Thyroid gland (tissue), 4 donors: ENCODE measurements around the gene SCP2D1. TPM values are rescaled to one million over a fixed set of nuclear protein-coding genes. Genes with fewer than 3 reads are reported as not detected.

Experiments
- DNase-seq, 2 donors: peaks; one replicate each; pipeline ENCODE4 v3.0.0-alpha.2; 2019
- H3K27ac ChIP-seq, 3 donors: fragments of 200-600 bp; sonication (generic); 1 replicate in 2 of 3; 2 replicates in 1 of 3; pipeline ENCODE4 v1.5.1; 2016 to 2019; ENCODE audit warnings: mild to moderate bottlenecking in 1 of 3, moderate library complexity in 1 of 3
- H3K27me3 ChIP-seq: fragments of 200-600 bp; sonication (generic); one replicate; pipeline ENCODE4 v1.5.1; 2019
- H3K36me3 ChIP-seq, 2 donors: fragments of 200-600 bp; sonication (generic); one replicate each; pipeline ENCODE4 v1.5.1; 2016 to 2019
- H3K4me1 ChIP-seq, 2 donors: fragments of 200-600 bp; sonication (generic); one replicate each; pipeline ENCODE4 v1.5.1; 2017 to 2019
- H3K4me3 ChIP-seq, 3 donors: fragments of 200-600 bp; sonication (generic); replicated peaks in 1 of 3; 1 replicate in 2 of 3; 2 replicates in 1 of 3; pipeline ENCODE4 v1.5.1; 2016; ENCODE audit warnings: mild to moderate bottlenecking in 1 of 3
- H3K9me3 ChIP-seq: fragments of 200-600 bp; sonication (generic); one replicate; pipeline ENCODE4 v1.5.1; 2017
- CTCF ChIP-seq, 6 experiments: fragments of 200-600 bp in 3 of 6; fragments of 450-650 bp in 3 of 6; sonication (generic) in 3 of 6; IDR thresholded peaks; one replicate each; pipeline ENCODE4 v1.5.1; 2016 to 2019; ENCODE audit warnings: antibody characterized with exemption in 6 of 6, mild to moderate bottlenecking in 2 of 6, inconsistent platforms in 1 of 6, moderate library complexity in 1 of 6
- POLR2A ChIP-seq, 2 donors: fragments of 450-650 bp; IDR thresholded peaks; one replicate each; pipeline ENCODE4 v1.6.1; 2017; ENCODE audit warnings: antibody characterized with exemption in 2 of 2, mild to moderate bottlenecking in 2 of 2, moderate library complexity in 1 of 2
- WGBS, 2 donors: methylation state at CpG; one replicate each; pipeline ENCODE4 v1.1.5; 2017; 5-methylcytosine and 5-hydroxymethylcytosine counted together
- intact Hi-C: fragments of 100-400 bp; cut with DNase I; formaldehyde crosslinking; loops from one replicate; pipeline ENCODE4 v1.15.1; 2023
- total RNA-seq, 4 donors: library from RNA; depleted of rRNA; stranded (reverse); fragments of >200 nt; gene quantifications; one replicate each; pipeline ENCODE4 v1.2.3, GENCODE V29; 2016

Gene SCP2D1
- total RNA-seq, 4 donors from 2014 or later, result not detected

GRCh38 chr20:18857640-18858039 lies 44.1 kb downstream of the SCP2D1 start:
- no peaks in the 10 kb centered on the region for H3K9me3 ChIP-seq
- no peaks in the 10 kb centered on the region for H3K36me3 ChIP-seq
- no peaks in the 10 kb centered on the region for H3K4me1 ChIP-seq
- 62 to 63% methylated on average over 1 of the region's 1 CpG for WGBS, 2 donors
- intact Hi-C loops, result no loop called here
- H3K4me3 ChIP-seq, result no peak overlapping the region
- H3K27ac ChIP-seq, result no peak overlapping the region
- no peak for TF ChIP-seq POLR2A (IDR thresholded peaks at IDR 0.05)
- no peak for TF ChIP-seq CTCF (IDR thresholded peaks at IDR 0.05)
- H3K27me3 ChIP-seq, result no peaks in the 10 kb centered on the region
- DNase-seq, result no peak

- Histone ChIP-seq H3K36me3 (no peaks in the 10 kb centered on the region), H3K27ac (no peak overlapping the region), H3K9me3 (no peaks in the 10 kb centered on the region), H3K4me1 (no peaks in the 10 kb centered on the region), H3K4me3 (no peak overlapping the region), H3K27me3 (no peaks in the 10 kb centered on the region)
- no peak for DNase-seq
- no peak for TF ChIP-seq CTCF (IDR thresholded peaks at IDR 0.05)
- no peak for TF ChIP-seq POLR2A (IDR thresholded peaks at IDR 0.05)
- 89 to 93% methylated on average over 3 of the region's 3 CpGs for WGBS, 2 donors
- intact Hi-C loops, result no loop called here
These were observed 45.2 kb downstream of the SCP2D1 start for GRCh38 chr20:18858816-18859215.

Other genes with a start within 250 kb of the SCP2D1 start
- 100 to 1,000 TPM; 113 to 243 (median 132) TPM for gene SMIM26, start 246.4 kb upstream of the SCP2D1 start, total RNA-seq
- gene DTD1, start 225.7 kb upstream of the SCP2D1 start, total RNA-seq, result 10 to 100 TPM; 42.7 to 57.6 (median 52.4) TPM